Peyer's patch (tissue), 4 donors: Measurements from ENCODE around the gene PRPF6. TPM values are rescaled to one million over a fixed set of nuclear protein-coding genes. Genes with fewer than 3 reads are reported as not detected.

ENCODE experiments used
- DNase-seq, 3 donors: peaks; one replicate each; pipeline ENCODE4 v3.0.0-alpha.2; 2017 to 2019
- H3K27ac ChIP-seq, 4 donors: fragments of 200-600 bp; sonication (generic); one replicate each; pipeline ENCODE4 v1.5.1; 2016 to 2019
- H3K27me3 ChIP-seq, 2 donors: fragments of 200-600 bp; sonication (generic); one replicate each; pipeline ENCODE4 v1.5.1; 2019
- H3K36me3 ChIP-seq, 3 donors: fragments of 200-600 bp; sonication (generic); one replicate each; pipeline ENCODE4 v1.5.1; 2016 to 2019
- H3K4me1 ChIP-seq, 4 donors: fragments of 200-600 bp; sonication (generic); one replicate each; pipeline ENCODE4 v1.5.1; 2016 to 2019
- H3K4me3 ChIP-seq, 4 donors: fragments of 200-600 bp; sonication (generic); 1 replicate in 3 of 4; 2 replicates in 1 of 4; pipeline ENCODE4 v1.5.1; 2016 to 2019; ENCODE audit warnings: mild to moderate bottlenecking in 1 of 4
- H3K9me3 ChIP-seq, 4 donors: fragments of 200-600 bp; sonication (generic); one replicate each; pipeline ENCODE4 v1.5.1; 2016 to 2019; ENCODE audit warnings: mild to moderate bottlenecking in 1 of 4
- CTCF ChIP-seq, 6 experiments: fragments of 450-650 bp in 4 of 6; fragments of 200-600 bp in 2 of 6; sonication (generic) in 1 of 6; IDR thresholded peaks; one replicate each; pipeline ENCODE4 v1.5.1; 2017 to 2019; ENCODE audit warnings: antibody characterized with exemption in 6 of 6, mild to moderate bottlenecking in 3 of 6, moderate library complexity in 1 of 6
- POLR2A ChIP-seq, 2 donors: fragments of 450-650 bp; IDR thresholded peaks; one replicate each; pipeline ENCODE4 v1.5.1; 2017; ENCODE audit warnings: antibody characterized with exemption in 2 of 2, mild to moderate bottlenecking in 2 of 2, moderate library complexity in 2 of 2
- total RNA-seq, 4 donors: library from RNA; depleted of rRNA; stranded (reverse); fragments of >200 nt; gene quantifications; one replicate each; pipeline ENCODE4 v1.1.0, GENCODE V29; 2016

Gene PRPF6
- total RNA-seq, 4 donors from 2014 or later, result 49.6 to 95.7 (median 64.2) TPM

GRCh38 chr20:64074184-64074789 lies 93.4 kb downstream of the PRPF6 start:
- H3K27me3 ChIP-seq, result no peaks in the 10 kb centered on the region
- H3K27ac ChIP-seq, result peak overlapping the region in 1 of 4 donors; percentile 8
- no peaks in the 10 kb centered on the region for H3K9me3 ChIP-seq
- TF ChIP-seq POLR2A (IDR thresholded peaks at IDR 0.05), result no peak
- no peak for TF ChIP-seq CTCF (IDR thresholded peaks at IDR 0.05)
- peaks cover 0 to 46% (median 7%) of the 10 kb centered on the region in 4 donors for H3K4me1 ChIP-seq
- H3K36me3 ChIP-seq, result peaks cover 0 to 25% (median 0%) of the 10 kb centered on the region in 3 donors
- no peak for DNase-seq
- no peak overlapping the region for H3K4me3 ChIP-seq

DNA sequence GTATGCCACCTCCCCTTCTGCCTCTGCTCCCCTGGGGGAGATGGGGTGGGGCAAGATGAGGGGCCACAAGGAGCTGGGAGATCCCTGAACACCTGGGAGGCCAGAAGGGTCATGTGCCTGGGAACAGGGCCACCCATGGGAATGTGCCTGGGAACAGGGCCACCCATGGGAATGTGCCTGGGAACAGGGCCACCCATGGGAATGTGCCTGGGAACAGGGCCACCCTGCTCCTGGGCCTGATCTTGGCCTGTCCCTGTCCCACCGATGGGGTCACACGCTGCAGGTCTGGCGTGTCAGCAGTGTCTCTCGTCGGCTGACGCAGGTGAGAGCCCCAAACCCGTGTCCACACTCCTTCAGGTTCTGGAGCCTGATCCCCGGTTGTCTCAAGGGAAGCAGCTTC lies 94.0 kb downstream of the PRPF6 start:
- TF ChIP-seq CTCF (IDR thresholded peaks at IDR 0.05) (no peak), POLR2A (IDR thresholded peaks at IDR 0.05) (no peak)

GRCh38 chr20:64075556-64075955 lies 94.6 kb downstream of the PRPF6 start:
- no peaks in the 10 kb centered on the region for H3K27me3 ChIP-seq
- H3K36me3 ChIP-seq, result peaks cover 0 to 25% (median 0%) of the 10 kb centered on the region in 3 donors
- no peaks in the 10 kb centered on the region for H3K9me3 ChIP-seq

More for the DNA sequence above, 94.0 kb downstream of the PRPF6 start:
- no peaks in the 10 kb centered on the region for H3K9me3 ChIP-seq
- H3K27me3 ChIP-seq, result no peaks in the 10 kb centered on the region
- H3K4me1 ChIP-seq, result peaks cover 0 to 45% (median 8%) of the 10 kb centered on the region in 4 donors
- peaks cover 0 to 25% (median 0%) of the 10 kb centered on the region in 3 donors for H3K36me3 ChIP-seq
- DNase-seq, result no peak
- no peak overlapping the region for H3K4me3 ChIP-seq
- H3K27ac ChIP-seq, result peak overlapping the region in 1 of 4 donors; percentile 8

DNA sequence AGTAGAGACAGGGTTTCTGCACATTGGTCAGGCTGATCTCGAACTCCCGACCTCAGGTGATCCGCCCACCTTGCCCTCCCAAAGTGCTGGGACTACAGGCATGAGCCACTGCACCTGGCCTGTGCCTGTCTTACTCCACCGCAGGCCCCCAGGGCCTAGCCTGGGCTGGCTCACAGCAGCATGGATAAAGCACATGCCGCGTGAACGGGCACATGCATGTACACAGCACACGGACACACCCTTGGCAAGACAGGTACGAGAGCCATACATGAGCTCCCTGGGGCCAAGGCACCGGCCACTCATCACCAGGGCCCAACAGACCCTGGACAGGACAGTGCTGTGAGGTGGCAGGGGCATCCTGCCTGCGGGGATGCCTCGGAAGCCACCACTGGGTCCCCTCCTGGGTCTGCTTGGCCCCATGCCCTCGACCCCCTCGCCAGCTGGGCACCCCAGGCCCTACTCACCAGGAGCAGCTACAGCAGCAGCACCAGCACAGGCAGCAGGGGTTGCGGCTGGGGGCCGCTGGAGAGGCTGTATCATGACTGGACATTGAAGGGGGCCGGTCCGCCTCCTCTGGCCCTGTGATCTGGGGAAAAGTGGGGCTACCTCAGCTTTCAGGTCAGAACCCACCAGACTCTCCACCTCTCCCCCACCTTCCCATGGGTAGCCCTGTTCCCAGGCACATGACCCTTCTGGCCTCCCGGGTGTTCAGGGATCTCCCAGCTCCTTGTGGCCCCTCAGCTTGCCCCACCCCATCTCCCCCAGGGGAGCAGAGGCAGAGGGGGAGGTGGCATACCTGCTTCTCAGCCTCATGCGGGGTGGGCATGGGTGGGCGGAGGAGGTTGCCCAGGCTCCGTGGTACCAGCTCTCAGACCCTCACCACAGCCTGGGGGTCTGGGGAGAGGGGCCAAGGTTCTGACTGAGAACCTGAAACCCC lies 95.4 kb downstream of the PRPF6 start:
- DNase-seq, result no peak
- Histone ChIP-seq H3K4me3 (peak overlapping the region; percentile 17 to 81 (median 50)), H3K27ac (peak overlapping the region; percentile 73 to 95 (median 82)), H3K27me3 (no peaks in the 10 kb centered on the region), H3K4me1 (peaks cover 0 to 40% (median 8%) of the 10 kb centered on the region in 4 donors), H3K9me3 (no peaks in the 10 kb centered on the region), H3K36me3 (peaks cover 0 to 25% (median 0%) of the 10 kb centered on the region in 3 donors)
- TF ChIP-seq POLR2A (IDR thresholded peaks at IDR 0.05) (no peak), CTCF (IDR thresholded peaks at IDR 0.05) (no peak)

More at GRCh38 chr20:64075556-64075955, 94.6 kb downstream of the PRPF6 start:
- H3K4me1 ChIP-seq, result peaks cover 0 to 41% (median 8%) of the 10 kb centered on the region in 4 donors
- TF ChIP-seq CTCF (IDR thresholded peaks at IDR 0.05), result no peak
- TF ChIP-seq POLR2A (IDR thresholded peaks at IDR 0.05), result no peak
- H3K4me3 ChIP-seq, result no peak overlapping the region
- H3K27ac ChIP-seq, result no peak overlapping the region
- DNase-seq, result no peak

GRCh38 chr20:64077094-64077493 lies 96.2 kb downstream of the PRPF6 start:
- peaks cover 0 to 32% (median 9%) of the 10 kb centered on the region in 4 donors for H3K4me1 ChIP-seq
- no peaks in the 10 kb centered on the region for H3K9me3 ChIP-seq
- H3K36me3 ChIP-seq, result peaks cover 0 to 25% (median 0%) of the 10 kb centered on the region in 3 donors
- peak in 2 of 3 donors; percentile 80 to 84 for DNase-seq
- TF ChIP-seq POLR2A (IDR thresholded peaks at IDR 0.05) (no peak), CTCF (IDR thresholded peaks at IDR 0.05) (no peak)
- H3K4me3 ChIP-seq, result peak overlapping the region; percentile 38 to 81 (median 68)
- peak overlapping the region; percentile 73 to 95 (median 82) for H3K27ac ChIP-seq
- H3K27me3 ChIP-seq, result no peaks in the 10 kb centered on the region
